HG02870 (cell line): ENCODE results near the gene KNTC1.
A peak's percentile ranks its signal among the peaks of the same experiment; 100 is the strongest.
"Not testable (repeated sequence)": the region's sequence is repeated elsewhere in the genome, so short reads cannot be mapped to it uniquely, and the experiment has no call there.

Source experiments
- ATAC-seq: cut with Tn5 transposase; IDR thresholded peaks from one replicate; pipeline ENCODE4 v1.9.1; 2021; ENCODE audit warnings: mild to moderate bottlenecking, moderate library complexity; ENCODE audit not compliant: unreplicated experiment

Gene KNTC1, protein sequence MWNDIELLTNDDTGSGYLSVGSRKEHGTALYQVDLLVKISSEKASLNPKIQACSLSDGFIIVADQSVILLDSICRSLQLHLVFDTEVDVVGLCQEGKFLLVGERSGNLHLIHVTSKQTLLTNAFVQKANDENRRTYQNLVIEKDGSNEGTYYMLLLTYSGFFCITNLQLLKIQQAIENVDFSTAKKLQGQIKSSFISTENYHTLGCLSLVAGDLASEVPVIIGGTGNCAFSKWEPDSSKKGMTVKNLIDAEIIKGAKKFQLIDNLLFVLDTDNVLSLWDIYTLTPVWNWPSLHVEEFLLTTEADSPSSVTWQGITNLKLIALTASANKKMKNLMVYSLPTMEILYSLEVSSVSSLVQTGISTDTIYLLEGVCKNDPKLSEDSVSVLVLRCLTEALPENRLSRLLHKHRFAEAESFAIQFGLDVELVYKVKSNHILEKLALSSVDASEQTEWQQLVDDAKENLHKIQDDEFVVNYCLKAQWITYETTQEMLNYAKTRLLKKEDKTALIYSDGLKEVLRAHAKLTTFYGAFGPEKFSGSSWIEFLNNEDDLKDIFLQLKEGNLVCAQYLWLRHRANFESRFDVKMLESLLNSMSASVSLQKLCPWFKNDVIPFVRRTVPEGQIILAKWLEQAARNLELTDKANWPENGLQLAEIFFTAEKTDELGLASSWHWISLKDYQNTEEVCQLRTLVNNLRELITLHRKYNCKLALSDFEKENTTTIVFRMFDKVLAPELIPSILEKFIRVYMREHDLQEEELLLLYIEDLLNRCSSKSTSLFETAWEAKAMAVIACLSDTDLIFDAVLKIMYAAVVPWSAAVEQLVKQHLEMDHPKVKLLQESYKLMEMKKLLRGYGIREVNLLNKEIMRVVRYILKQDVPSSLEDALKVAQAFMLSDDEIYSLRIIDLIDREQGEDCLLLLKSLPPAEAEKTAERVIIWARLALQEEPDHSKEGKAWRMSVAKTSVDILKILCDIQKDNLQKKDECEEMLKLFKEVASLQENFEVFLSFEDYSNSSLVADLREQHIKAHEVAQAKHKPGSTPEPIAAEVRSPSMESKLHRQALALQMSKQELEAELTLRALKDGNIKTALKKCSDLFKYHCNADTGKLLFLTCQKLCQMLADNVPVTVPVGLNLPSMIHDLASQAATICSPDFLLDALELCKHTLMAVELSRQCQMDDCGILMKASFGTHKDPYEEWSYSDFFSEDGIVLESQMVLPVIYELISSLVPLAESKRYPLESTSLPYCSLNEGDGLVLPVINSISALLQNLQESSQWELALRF (N-terminal part only)

GRCh38 chr12:122526683-122527477 is at the start of gene KNTC1, which contains the start of gene RSRC2:
Gene KNTC1, plus strand, starts transcription at chr12:122527249. Its CDS starts 2,815 bp downstream, at chr12:122530064.
Gene RSRC2, minus strand, starts transcription at chr12:122526936. Its CDS starts 83 bp downstream, at chr12:122526853.
- ATAC-seq, result peak; percentile 86

GRCh38 chr12:122480753-122481152 is 46.3 kb upstream of the KNTC1 start:
- no peak for ATAC-seq

GRCh38 chr12:122481861-122482260 is 45.2 kb upstream of the KNTC1 start:
- ATAC-seq, result no peak

DNA sequence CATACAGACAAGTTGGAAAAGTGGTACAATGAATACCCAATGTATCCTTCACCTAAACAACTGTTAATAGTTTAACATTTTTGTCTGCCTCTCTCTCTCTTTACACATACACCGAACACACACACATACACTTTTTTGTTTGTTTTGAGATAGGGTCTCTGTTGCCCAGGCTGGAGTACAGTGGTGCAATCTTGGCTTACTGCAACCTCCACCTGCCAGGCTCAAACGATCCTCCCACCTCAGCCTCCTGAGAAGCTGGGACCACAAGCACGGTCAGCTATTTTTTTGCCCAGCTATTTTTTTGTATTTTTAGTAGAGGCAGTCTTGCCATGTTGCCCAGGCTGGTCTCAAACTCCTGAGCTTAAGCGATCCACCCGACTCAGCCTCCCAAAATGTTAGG is 43.1 kb upstream of the KNTC1 start:
- no peak for ATAC-seq

GRCh38 chr12:122484385-122484784 is 42.7 kb upstream of the KNTC1 start:
- not testable (repeated sequence) for ATAC-seq

GRCh38 chr12:122486360-122486759 is 40.7 kb upstream of the KNTC1 start:
- ATAC-seq, result not testable (repeated sequence)

GRCh38 chr12:122486805-122487426 is 40.1 kb upstream of the KNTC1 start:
- ATAC-seq, result no peak

- ATAC-seq, result not testable (repeated sequence)
These were observed 39.2 kb upstream of the KNTC1 start for GRCh38 chr12:122487807-122488206.

DNA sequence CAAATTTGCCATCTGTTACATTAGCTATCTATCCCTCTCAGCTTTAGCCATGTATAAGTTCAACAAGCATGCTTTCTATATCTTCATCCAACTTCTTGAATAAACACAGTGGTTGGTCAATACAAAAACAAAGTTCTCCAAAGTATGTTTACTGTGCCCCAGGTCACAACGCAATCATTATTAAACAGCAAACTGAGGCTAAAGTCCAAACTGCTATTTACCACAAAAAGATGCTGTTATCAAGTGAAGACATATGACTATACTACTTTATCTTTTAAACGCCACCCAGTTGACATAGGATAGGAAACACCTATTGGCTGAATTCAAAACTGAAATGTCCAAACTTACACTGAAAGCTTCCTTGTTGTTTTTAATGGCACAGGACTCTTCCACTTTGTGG is 38.0 kb upstream of the KNTC1 start:
- no peak for ATAC-seq

GRCh38 chr12:122491991-122492390 is 35.1 kb upstream of the KNTC1 start:
- ATAC-seq, result no peak

GRCh38 chr12:122493222-122493621 is 33.8 kb upstream of the KNTC1 start:
- not testable (repeated sequence) for ATAC-seq

GRCh38 chr12:122495258-122495657 is 31.8 kb upstream of the KNTC1 start:
- no peak for ATAC-seq

GRCh38 chr12:122499991-122500684 is 26.9 kb upstream of the KNTC1 start:
- ATAC-seq, result peak; percentile 19

DNA sequence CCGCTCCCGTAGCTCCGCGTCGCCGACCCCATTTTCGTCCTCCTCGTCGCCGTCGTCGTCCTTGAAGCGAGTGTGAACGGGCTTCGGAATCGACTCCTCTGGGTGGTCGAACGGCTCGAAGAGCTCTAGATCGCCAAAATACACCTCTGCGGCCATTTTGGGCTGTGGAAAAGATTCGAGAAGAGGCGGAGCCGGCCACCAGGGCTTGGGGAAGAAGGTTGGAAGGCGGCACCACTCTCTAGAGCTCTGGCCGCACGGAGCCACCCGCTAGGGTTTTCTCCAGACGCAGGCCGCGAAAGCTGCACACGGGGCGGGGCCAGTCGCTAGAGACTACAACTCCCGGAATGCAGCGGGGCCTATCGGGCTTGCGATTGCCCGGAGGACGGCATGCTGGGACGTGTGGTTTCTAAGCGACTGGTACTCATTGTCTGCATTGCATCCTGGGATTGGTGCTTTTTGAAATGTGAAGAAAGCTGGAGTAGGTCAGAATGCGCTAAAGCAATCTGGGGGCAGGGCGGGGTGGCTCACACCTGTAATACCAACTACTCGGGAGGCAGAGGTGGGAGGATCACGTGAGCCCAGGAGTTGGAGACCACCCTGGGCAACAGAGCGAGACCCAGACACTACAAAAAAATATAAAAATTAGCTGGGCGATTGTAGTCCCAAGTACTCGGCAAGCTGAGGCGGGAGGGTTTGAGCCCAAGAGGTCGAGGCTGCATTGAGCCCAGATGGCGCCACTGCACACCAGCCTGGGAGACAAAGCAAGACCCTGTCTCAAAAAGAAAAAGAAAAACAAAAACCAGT is 26.2 kb upstream of the KNTC1 start, which contains the start of gene ZCCHC8:
Gene ZCCHC8 (minus strand): TSS at position 248 of the 804 bp plus-strand sequence. CDS start 92 bp downstream, at position 156.
- peak; percentile 92 for ATAC-seq

DNA sequence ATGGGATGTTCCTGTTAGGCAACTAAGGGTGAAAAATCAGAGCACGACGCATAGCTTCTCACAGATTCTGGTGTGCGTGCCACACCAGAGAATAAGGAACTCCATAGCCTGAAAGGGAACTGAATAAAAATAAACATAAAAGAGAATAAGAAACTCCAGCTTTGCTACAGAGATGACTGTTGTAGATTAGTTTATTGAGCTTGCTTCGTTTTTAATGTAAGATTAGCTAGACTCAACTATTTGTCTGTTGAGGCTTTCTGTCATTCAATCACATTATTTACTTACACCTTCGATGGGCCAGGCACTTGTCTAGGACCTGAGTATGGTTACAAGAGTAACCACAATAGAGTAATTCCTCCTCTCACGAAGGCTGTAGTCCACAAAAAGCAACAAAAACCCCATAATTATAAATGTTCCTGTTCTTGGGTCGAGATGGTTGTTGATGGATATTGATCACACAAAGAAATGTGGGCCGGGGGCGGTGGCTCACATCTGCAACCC is 25.5 kb upstream of the KNTC1 start:
- ATAC-seq, result no peak

- no peak for ATAC-seq
These were observed 23.8 kb upstream of the KNTC1 start for GRCh38 chr12:122503147-122503751.
